HG03439 (cell line): ENCODE data around the gene FUZ.

Experiments used
- ATAC-seq: cut with Tn5 transposase; IDR thresholded peaks from one replicate; pipeline ENCODE4 v1.9.1; 2021; ENCODE audit warnings: mild to moderate bottlenecking, moderate library complexity; ENCODE audit not compliant: unreplicated experiment

FUZ gene

DNA sequence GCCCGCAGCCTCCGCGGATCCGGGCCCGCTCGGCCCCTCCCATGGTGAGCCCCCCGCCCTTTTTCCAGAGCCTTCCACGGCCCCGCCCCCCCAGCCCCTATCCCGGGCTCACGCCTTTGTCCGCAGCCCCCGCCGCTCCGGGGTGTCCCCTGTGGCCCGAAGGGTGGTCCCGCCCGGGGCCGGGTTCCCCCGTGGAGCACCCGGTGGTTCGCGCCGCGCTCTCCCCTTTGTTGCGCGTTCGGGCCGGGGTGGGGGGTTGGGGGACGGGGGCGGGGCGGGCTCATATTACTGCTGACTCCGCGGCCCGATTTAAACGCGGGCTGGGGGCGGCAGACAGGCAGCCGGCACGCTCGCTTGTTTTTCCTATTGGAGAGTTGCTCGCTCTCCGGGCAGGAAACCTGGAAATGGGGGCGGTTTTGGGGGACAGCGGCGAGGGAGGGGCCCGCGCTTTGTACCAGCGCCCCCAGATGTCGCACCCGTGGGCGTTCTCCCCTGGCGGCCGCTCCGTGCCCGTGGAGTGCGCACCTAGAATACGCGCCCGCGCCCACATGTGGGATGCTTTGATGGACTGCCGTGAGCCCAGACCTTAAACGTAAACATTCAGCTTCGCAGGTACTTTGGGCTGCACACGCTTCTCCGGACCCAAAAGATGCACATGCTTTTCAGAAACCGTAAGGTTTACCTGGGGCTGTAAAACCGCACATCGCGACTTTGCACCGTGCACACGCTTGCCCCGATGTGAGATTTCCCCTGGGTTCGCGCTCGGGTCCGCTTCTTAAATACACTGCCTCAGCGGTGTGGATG, 38.6 kb upstream of the FUZ start:
- peak; percentile 2 for ATAC-seq

DNA sequence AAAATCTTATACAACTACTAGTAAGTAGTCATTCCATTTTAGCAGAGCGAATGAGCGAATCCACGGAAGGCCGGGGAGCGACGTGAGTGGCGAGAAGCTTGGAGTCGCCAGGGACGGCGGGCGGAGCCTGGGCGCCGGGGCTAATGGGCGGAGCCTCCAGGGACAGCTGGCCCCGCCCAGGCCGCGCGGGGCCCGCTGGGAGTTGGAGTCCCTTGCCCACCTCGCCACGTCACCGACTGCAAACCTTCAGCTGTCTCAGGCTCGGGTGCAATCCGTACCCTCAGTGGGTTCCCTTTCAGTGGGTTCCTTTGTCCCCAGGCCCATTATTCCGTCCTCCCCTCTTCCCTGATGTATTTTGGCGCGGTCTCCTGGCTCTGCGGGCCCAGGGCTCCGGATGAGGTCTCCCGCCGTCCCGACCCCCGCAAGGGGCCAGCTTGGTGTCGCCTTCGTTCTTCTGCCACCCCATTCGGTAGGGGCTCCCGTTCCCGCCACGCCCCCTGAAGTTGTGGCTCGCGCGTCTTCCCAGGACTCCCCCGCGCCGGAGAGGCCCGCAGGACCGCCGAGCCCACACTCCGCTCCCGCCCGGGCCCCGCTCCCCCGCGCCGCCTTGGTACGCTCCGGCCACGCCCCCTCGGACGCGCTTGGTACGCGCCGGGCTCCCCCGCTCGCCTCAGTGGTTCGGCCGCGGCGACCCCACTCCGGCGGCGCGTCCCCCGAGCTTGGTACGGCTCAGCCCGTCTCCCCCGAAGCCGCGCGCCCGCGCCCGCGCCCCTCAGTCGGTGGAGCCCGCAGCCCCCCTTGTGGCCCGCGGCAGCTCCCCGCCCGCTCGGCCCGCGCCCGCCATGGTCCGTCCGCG, 37.6 kb upstream of the FUZ start, which contains the start of gene PTOV1:
TSS of gene PTOV1 (plus strand) at position 673 of the 856 bp plus-strand sequence.
- ATAC-seq: peak; percentile 78

DNA sequence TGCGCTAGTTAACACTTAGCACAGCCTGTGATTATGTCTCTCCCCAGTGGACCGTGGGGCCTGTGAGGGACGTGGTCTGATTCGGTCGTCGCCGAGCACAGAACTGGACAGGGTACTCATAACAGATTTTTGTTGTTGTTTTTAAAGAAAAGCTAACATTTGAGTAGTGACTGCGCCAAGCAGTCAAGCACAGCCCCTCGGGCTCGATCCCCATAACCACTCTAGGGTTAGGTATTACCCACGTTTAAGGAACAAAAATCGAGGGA, 37.1 kb upstream of the FUZ start:
- ATAC-seq: no peak

DNA sequence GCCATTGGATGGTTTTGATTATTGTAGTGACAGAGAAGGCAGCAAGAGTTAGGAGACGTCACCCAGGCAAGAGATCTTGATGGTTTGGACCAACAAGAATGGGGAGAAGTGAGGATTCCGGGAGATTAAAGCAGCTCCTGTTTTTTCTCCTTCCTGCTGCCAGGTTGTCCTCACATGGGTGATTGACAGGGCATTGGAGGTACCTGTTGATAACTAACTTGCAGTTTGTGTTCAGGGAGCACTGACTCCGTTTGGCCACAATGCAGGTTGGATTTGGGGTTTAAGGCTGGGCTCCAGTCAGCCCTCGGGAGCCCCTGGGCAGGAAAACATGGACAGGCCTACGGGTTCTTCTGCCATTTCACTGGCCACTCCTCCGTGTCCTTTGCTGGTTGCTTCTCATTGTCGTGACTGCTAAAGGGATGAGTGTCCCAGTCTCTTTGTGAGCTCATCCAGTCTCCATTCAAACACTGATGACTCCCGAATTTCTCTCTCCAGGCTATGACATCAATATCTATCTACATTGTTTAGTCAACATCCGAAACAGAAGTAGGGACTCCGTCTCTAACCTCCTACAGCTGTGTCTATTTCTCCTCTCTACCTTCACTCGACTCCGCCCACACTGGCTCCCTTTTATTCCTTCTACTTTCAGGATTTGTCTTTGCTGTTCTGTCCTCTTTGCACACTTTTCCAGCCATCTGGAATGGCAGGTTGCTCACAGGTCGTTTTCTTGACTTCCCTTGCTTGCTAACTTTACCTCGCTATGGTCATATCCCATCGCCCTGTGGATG, 36.5 kb upstream of the FUZ start:
- no peak for ATAC-seq

DNA sequence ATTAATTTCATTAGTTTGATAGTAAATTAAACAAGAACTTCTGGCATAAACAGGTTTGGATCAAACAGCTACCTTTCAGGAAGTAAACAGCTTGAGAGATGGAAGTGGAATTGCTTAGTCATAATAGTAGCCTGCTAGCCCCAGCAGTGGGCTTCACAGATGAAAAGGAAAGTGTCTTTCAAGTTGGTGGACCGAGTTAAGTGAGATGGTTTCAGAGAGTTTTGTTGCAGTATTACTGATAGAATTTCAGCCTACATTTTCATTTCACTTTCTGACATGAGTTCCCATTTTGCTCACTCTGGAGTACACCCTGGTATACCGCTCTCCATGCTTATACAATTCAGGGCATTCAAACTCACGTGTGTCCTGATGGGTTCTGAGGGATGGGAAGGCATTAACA, 35.8 kb upstream of the FUZ start:
- no peak for ATAC-seq

DNA sequence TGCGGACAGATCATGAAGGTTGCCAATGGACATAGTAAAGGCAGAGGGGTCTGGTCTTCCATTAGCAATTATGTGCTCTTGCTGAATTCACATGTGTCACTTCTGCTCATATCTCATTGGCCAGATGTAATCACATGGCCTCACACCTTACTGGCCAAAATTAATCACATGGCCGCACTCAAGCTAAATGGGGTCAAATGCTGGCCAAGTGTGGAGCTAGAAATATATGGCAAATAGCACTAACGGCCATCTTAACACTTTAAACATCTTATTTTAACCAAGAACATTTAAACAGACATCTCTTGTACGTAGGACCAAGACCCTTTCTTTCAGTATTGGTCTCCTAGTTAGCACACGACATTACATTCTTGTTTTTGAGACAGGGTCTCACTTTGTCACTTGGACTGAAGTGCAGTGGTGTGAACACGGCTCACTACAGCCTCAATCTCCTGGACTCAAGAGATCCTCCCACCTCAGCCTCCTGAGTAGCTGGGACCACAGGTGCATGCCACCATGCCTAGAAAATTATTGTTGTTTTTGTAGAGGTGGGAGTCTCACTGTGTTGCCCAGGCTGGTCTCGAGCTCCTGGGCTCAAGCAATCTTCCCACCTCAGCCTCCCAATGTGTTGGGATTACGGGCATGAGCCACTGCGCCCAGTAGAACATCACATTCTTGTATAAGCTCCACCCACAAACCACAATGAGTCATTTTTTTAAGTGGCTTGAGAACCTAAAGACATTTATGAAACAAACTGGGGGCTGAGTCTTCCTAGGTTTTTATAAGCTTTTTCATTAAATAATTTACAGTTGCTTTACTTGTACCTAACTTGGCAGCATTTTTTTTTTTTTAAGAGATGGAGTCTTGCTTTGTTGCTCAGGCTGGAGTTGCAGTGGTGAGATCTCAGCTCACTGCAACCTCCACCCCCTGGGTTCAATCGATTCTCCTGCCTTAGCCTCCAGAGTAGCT, 34.9 kb upstream of the FUZ start:
- ATAC-seq: no peak

DNA sequence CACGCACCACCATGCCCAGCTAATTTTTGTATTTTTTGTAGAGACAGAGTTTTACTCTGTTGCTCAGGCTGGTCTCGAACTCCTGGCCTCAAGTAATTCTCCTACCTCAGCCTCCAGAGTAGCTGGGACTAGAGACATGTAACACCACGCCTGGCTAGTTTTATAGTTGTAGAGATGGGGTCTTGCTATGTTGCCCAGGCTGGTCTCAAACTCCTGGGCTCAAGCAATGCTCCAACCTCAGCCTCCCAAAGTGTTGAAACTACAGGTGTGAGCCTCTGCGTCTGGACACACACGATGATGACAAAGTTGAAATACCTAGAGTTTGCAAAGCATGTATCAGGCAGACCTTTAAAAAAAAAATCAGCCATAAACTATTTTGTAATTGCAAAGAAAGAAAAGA, 33.3 kb upstream of the FUZ start:
- ATAC-seq: no peak

DNA sequence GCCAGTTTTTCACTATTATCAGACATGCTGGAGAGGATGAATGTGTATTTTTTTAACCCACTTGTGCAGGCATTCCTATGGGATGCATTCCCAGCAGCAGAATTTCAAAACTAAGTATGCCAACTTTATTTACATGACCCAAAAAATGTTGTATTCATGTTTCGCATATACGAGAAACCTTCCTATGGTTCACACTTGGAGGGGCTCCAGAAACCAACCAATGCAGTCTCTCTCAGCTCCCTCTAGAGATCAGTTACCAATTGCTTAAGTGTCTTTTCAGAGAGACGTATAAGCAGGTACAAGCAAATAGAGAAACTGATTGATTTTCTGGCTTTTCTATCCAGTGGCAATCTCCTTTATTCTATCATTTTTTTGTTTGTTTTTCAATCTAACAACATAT, 32.3 kb upstream of the FUZ start:
- no peak for ATAC-seq

DNA sequence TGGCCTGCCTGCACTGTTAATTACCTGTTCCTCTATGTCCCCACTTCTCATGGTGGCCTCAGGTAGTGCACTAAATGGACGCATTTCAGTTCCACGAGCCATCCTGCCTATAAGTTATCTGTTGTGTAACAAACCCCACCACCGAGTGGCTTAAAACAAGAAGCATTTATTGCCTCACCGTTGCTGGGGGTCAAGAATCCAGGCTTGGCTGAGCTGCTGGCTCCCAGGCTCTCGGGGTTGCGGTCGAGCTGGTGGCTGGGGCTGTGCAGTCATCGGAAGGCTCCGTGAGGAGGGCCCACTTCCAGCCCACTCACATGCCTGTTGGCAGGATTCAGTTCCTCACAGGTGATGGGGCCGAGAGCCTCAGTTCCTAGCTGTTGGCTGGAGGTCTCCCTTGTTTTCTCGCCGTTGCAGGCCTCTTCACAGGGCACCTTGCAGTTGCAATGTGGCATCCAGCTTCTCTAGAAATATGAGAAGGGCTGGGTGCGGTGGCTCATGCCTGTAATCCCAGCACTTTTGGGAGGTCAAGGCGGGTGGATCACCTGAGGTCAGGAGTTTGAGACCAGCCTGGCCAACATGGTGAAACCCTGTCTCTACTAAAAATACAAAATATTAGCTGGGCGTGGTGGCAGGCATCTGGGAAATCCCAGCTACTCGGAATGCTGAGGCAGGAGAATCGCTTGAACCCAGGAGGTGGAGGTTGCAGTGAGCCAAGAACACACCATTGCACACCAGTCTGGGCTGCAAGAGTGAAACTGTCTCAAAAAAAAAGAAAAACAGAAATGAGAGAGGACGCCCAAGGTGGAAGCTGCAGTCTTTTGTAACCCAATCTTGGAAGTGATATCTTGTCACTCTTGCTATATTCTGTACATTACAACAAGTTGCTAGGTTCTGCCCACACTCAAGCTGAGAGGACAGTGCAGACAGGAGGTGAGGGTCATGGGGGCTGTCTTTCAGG, 31.3 kb upstream of the FUZ start:
- no peak for ATAC-seq

DNA sequence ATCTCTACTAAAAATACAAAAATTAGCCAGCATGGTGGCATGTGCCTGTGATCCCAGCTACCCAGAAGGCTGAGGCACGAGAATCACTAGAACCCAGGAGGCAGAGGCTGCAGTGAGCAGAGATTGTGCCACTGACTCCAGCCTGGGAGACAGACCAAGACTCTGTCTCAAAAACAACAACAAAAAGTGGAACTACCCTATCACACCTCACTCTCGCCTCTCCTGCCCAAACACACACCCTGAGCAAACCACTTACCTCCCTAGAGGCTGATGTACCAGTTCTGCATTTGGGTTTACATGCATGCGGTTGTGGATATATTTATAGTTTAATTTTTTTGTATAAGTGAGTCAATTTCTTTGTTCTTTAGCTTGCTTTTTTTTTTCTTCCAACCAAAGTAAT, 30.2 kb upstream of the FUZ start:
- ATAC-seq: no peak

DNA sequence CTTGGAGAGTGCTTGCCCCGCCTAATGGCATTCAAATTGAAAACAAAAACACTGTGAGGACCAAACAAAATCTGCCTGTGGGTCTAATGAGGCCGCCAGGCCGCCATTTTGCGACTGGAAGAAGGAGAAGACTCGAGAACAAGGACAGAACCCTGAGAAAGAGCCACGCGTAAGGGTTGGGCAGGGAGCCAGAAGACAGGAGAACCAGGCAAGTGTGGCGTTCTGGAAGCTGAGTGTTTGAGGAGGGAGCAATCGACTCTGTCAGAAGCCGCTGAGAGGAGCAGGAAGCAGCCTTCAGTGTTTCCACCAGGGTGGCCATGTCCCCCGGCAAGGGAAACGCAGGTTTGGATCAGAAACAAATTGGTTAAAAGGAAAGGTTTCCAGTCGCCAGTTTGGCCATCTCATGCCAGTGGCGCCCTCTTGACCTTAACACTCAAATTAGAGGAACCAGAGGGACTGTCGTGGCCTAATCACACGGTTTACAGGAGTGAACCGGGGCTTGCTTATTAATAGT, 27.7 kb upstream of the FUZ start:
- no peak for ATAC-seq

DNA sequence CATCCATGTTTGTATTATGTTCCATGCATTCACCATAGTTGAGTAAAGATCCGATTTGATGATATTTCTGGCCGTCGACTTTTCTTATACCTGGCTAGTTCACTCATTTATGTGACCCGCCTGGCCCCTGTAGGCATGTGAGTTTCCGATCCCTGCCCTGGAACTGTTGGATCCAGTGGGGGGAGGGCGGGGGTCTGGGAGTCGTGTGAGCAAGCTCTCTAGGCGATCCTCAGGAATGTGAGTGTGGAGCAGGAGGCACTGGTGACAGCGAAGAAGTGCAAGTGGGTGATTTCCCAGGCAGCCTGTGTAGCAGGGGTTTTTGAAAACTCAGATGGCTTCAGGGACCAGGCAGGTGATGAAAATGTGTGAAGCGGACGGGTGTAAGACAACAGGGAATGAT, 27.2 kb upstream of the FUZ start:
- no peak for ATAC-seq

DNA sequence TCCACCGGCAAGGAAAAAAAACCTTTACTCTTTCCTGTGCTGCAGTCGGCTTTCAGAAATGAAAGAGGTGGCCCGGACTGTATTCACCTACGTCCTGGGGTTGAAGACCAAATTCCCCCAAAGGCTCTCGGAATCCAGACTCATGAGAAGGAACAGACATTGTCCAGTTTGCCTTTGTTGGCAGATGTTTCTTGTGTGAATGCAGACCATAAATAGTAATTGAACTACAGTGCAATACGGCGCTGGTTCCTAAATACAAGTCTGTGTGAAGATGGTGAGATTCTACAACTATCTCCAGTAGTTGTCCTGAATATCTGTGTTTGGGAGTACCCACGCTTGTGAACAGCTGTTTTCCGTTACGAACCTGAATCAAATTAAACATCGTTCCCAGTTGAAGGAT, 26.6 kb upstream of the FUZ start:
- no peak for ATAC-seq

DNA sequence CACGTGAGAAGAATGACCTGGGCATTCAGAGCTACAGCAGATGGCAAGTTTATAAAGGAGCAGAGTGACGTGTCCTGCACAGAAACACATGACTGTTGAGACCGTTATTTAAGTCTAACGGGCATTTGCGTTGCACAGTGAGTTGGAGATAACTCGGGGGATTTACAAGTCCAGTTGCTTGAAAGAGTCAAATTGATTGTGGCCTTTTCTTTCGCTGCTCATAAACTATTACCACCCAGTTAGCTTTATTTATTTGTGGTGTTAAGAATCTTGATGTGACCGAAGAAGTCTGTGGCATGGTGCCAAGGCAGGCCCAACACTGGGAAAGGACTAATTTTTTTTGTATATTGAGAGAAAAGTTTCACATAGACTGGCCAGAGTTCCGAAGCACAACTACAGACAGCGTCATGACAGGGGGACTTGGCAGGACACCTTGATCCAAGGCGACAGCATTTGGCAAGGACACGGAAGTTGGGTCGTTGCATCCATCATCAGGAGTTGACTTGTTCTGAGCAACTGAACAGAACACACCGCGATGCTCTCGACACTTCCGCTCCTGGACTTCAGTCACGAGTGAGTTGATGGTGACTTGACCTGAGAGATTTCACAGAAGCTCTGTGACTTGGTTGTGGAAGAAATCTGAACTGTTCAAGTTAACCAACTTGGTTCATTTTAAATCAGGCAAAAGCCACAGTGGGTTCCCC, 25.9 kb upstream of the FUZ start:
- ATAC-seq: no peak

DNA sequence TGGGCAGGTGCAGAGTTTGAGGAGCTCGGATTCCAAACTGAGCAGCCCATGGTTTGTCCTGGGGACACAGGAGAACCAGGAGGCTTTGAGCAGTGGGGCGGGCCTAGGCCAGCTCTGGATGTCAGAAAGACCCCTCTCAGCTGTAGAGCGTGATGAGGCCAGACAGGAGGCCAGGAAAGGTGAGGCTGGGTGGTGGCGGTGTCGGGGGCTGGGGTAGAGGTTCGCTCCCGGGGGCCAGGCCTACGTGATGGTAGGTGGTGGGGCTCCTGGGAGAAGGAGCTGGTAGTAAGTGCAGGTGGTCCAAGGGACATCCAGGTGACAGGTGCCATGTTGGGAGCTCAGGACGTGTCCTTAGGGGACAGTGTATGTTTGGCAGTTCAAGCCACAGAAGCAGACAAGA, 24.3 kb upstream of the FUZ start:
- no peak for ATAC-seq

DNA sequence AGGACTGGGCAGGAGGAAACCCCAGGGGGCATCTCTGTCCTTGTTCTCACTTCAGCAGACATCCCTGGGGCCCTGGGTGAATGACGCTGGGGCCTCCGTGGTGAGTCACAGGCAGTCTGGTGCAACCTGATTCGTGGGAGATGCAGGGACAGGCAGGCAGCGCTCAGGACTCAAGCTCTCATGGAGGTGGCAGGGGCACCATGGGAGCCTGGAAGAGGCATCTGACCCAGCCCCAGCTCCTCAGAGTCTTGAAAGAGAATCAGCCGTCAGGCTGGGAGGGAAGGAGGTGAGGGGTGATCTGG, 23.9 kb upstream of the FUZ start:
- no peak for ATAC-seq

DNA sequence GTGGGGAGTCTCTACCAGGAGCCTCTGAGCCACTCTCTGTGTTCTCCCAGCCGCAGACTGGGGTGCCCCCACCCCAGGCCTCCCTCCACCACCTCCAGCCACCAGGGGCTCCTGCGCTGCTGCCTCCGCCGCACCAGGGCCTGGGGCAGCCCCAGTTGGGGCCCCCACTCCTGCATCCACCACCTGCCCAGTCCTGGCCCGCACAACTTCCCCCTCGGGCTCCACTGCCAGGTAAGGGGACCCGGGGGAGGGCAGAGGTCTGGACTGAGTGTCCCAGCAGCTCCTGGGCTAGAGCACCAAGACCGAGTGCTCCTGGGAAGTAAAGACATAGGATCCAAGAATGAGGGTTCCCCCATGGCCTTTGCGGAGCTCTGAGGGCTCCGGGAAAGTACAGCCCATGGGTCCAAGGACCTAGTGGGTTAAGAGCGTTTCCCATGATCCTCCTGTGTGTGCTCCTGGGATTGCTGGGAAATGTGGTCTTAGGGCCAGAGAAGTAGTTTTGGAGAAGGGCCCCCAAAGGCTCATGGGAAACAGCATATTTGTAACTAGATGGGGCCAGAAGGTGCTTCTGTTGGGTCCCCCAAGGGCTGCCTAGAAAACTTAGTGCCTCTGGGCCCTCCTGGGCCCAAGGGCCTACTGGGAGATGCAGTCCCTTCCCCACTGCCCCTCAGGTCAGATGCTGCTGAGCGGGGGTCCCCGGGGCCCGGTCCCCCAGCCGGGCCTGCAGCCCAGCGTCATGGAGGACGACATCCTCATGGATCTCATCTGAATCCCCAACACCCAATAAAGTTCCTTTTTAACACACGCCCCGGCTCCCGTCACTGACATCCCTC, 23.3 kb upstream of the FUZ start:
- no peak for ATAC-seq

DNA sequence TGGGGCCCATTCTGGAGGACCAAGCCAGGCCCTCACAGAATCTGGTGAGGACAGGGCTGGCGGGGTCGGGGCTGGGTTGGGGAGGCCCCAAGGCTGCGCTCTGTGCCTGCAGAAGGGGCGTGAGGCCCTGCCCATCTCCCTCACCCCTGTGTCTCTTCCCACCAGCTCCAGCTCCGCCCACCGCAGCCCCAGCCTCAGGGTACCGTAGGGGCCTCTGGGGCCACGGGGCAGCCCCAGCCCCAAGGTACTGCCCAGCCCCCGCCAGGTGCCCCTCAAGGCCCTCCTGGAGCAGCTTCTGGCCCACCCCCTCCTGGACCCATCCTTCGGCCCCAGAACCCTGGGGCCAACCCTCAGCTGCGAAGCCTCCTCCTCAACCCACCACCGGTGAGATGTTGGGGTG, 22.5 kb upstream of the FUZ start:
- ATAC-seq: no peak
